ENCODE measurements around the gene STK38L. TPM values are rescaled to one million over a fixed set of nuclear protein-coding genes. Genes with fewer than 3 reads are reported as not detected.
A peak's percentile ranks its signal among the peaks of the same experiment; 100 is the strongest.

STK38L gene
- total RNA-seq, 1 donor: 68.8 TPM

GRCh38 chr12:27236498-27236897, 7.6 kb upstream of the STK38L start:
- no peak for TF ChIP-seq CTCF (IDR thresholded peaks at IDR 0.05; ENCODE audit: extremely low read depth, low read depth, low read length)
- Histone ChIP-seq H3K36me3 (ENCODE audit: insufficient read depth, low read length) (no peaks in the 10 kb centered on the region), H3K4me2 (ENCODE audit: insufficient read depth, low read length) (no peak overlapping the region), H3K4me3 (ENCODE audit: insufficient read depth, low read length) (no peak overlapping the region), H3K4me1 (ENCODE audit: insufficient read depth, low read length) (no peaks in the 10 kb centered on the region), H4K20me1 (ENCODE audit: insufficient read depth, low read length) (no peaks in the 10 kb centered on the region), H3K9me3 (ENCODE audit: low read depth, low read length) (no peaks in the 10 kb centered on the region), H2AFZ (ENCODE audit: low read length) (no peak overlapping the region), H3K27ac (ENCODE audit: low read depth, low read length) (no peak overlapping the region), H3K27me3 (ENCODE audit: insufficient read depth, low read length) (no peaks in the 10 kb centered on the region), H3K79me2 (ENCODE audit: insufficient read depth, low read length) (no peaks in the 10 kb centered on the region)
- no peak for DNase-seq (ENCODE audit: insufficient read length, low spot score, missing footprints)

DNA sequence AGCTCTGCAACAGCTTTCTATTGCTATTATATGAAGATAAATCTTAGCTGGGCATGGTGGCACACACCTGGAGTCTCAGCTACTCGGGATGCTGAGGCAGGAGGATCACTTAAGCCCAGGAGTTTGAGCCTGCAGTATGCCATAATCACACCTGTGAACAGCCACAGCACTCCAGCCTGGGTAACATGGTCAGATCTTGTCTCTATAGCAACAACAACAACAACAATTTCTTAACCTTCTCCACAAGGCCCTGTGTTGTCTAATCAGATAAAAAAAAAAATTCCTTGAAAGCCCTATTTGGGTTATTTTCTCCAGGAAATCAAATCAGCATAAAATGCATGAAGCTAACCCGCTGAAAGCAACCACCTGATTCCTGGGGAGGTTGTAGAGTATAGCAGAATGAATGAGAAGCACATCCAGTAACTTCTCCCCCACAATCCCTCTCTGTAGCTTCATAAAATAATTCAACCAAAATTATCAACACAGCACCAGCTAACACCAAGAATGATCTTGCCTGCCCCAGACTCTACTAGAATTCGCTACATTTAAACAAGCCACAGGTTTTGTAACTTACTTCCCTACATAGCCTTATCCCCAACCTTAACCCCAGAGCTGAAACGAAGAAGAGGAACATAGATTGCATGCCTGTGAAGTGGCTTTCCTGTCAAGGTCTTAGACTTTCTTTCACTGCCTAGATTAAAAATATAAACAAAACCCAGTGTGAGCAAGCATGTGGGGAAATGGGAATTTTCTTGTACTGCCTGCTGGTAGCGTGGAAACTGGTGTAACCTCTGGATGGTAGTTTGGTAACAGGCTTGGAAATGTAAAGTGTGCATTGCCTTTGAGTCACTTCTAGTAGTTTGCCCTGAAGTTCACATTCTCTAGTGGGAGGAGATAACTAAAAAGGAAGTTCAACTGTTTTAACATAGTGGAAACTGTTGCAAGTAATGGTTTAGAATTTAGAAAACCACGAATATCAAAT, 6.0 kb upstream of the STK38L start:
- H3K4me3 ChIP-seq (ENCODE audit: insufficient read depth, low read length): no peak overlapping the region
- no peak overlapping the region for H3K27ac ChIP-seq (ENCODE audit: low read depth, low read length)
- H4K20me1 ChIP-seq (ENCODE audit: insufficient read depth, low read length): no peaks in the 10 kb centered on the region
- DNase-seq (ENCODE audit: insufficient read length, low spot score, missing footprints): no peak
- peak overlapping the region; percentile 50 for H2AFZ ChIP-seq (ENCODE audit: low read length)
- H3K27me3 ChIP-seq (ENCODE audit: insufficient read depth, low read length): no peaks in the 10 kb centered on the region
- no peaks in the 10 kb centered on the region for H3K79me2 ChIP-seq (ENCODE audit: insufficient read depth, low read length)
- TF ChIP-seq CTCF (IDR thresholded peaks at IDR 0.05; ENCODE audit: extremely low read depth, low read depth, low read length): no peak
- no peaks in the 10 kb centered on the region for H3K9me3 ChIP-seq (ENCODE audit: low read depth, low read length)
- no peak overlapping the region for H3K4me2 ChIP-seq (ENCODE audit: insufficient read depth, low read length)
- H3K36me3 ChIP-seq (ENCODE audit: insufficient read depth, low read length): no peaks in the 10 kb centered on the region
- H3K4me1 ChIP-seq (ENCODE audit: insufficient read depth, low read length): no peaks in the 10 kb centered on the region

DNA sequence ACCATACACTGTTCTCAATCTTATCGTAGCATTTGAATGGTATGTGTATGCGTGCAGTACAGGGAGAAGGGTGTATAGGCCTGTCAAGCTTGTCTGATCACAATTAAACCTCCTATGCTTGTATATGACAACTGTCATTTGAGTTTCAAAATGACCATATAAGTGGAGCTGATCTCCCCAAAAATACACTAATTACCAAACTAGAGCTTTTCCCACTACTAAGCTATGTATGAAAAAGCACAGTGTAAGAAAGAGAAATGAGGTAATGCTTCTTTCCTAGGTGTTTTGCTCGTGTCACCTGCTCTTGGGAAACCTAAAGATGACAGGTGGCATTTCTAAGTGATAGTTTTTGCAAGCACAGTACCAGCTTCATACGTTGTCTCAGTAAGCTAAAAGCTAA, 1.1 kb upstream of the STK38L start:
- H2AFZ ChIP-seq (ENCODE audit: low read length): no peak overlapping the region
- no peak overlapping the region for H3K4me2 ChIP-seq (ENCODE audit: insufficient read depth, low read length)
- H3K27ac ChIP-seq (ENCODE audit: low read depth, low read length): no peak overlapping the region
- no peak for TF ChIP-seq CTCF (IDR thresholded peaks at IDR 0.05; ENCODE audit: extremely low read depth, low read depth, low read length)
- no peaks in the 10 kb centered on the region for H3K36me3 ChIP-seq (ENCODE audit: insufficient read depth, low read length)
- H3K4me3 ChIP-seq (ENCODE audit: insufficient read depth, low read length): no peak overlapping the region
- no peak for DNase-seq (ENCODE audit: insufficient read length, low spot score, missing footprints)
- peaks cover 39% of the 10 kb centered on the region for H3K79me2 ChIP-seq (ENCODE audit: insufficient read depth, low read length)
- H3K4me1 ChIP-seq (ENCODE audit: insufficient read depth, low read length): peaks cover 11% of the 10 kb centered on the region
- no peaks in the 10 kb centered on the region for H3K27me3 ChIP-seq (ENCODE audit: insufficient read depth, low read length)
- H4K20me1 ChIP-seq (ENCODE audit: insufficient read depth, low read length): peaks cover 2% of the 10 kb centered on the region
- H3K9me3 ChIP-seq (ENCODE audit: low read depth, low read length): no peaks in the 10 kb centered on the region
